A673 (cell line): ENCODE results near the gene C1orf167. TPM values are rescaled to one million over a fixed set of nuclear protein-coding genes. Genes with fewer than 3 reads are reported as not detected.

Source experiments
- BruUV-seq: library from RNA; stranded (reverse); fragments of 400-500 nt; replicated peaks from 2 replicates; lab custom pipeline; 2021; lab: Mats Ljungman, UMichigan
- CTCF ChIA-PET: fragments of 300-600 bp; sonication (Branson Sonifier 250); formaldehyde crosslinking; loops from one replicate; lab custom pipeline; 2022; ENCODE audit warnings: antibody characterized with exemption; lab: Charles Lee
- POLR2A ChIA-PET: fragments of 300-600 bp; sonication (Branson Sonifier 250); formaldehyde crosslinking; loops from one replicate; lab custom pipeline; 2022; ENCODE audit warnings: antibody characterized with exemption; ENCODE audit not compliant: low non-redundant PET; lab: Charles Lee
- DNase-seq: peaks from one replicate; pipeline ENCODE4 v3.0.0-alpha.2; 2015; ENCODE audit warnings: low spot score
- H3K27ac ChIP-seq: fragments of 200-600 bp; sonication (generic); 2 replicates; pipeline ENCODE4 v1.5.1; 2016; ENCODE audit warnings: mixed run types, low read depth, mild to moderate bottlenecking, mixed read lengths, antibody characterized with exemption, low read length; ENCODE audit not compliant: poor library complexity, severe bottlenecking
- H3K27me3 ChIP-seq: fragments of 200-600 bp; sonication (generic); replicated peaks from 2 replicates; pipeline ENCODE4 v1.6.1; 2017; ENCODE audit warnings: mixed run types, low read depth, mild to moderate bottlenecking, mixed read lengths, antibody characterized with exemption, low read length; ENCODE audit not compliant: insufficient read depth, poor library complexity
- H3K36me3 ChIP-seq: fragments of 200-600 bp; sonication (generic); 2 replicates; pipeline ENCODE4 v1.6.1; 2016; ENCODE audit warnings: mixed run types, mild to moderate bottlenecking, mixed read lengths, antibody characterized with exemption, low read length; ENCODE audit not compliant: insufficient read depth, poor library complexity, severe bottlenecking
- H3K4me1 ChIP-seq: fragments of 200-600 bp; sonication (generic); 2 replicates; pipeline ENCODE4 v1.6.1; 2017; ENCODE audit warnings: mixed run types, mild to moderate bottlenecking, mixed read lengths, antibody characterized with exemption, low read length; ENCODE audit not compliant: insufficient read depth, poor library complexity, severe bottlenecking
- H3K4me3 ChIP-seq: fragments of 200-600 bp; sonication (generic); 2 replicates; pipeline ENCODE4 v1.5.1; 2016; ENCODE audit warnings: low read depth, mixed run types, mild to moderate bottlenecking, mixed read lengths, low read length; ENCODE audit not compliant: poor library complexity, severe bottlenecking
- H3K9me3 ChIP-seq: fragments of 200-600 bp; sonication (generic); 2 replicates; pipeline ENCODE4 v1.6.1; 2016; ENCODE audit warnings: mixed run types, low read depth, mild to moderate bottlenecking, mixed read lengths, antibody characterized with exemption, low read length; ENCODE audit not compliant: poor library complexity, severe bottlenecking
- CTCF ChIP-seq: fragments of 300-800, 200-600 bp; sonication (generic); conservative IDR thresholded peaks from 2 replicates; pipeline ENCODE4 v1.5.1; 2017; ENCODE audit warnings: low read depth, mild to moderate bottlenecking, antibody characterized with exemption, low read length, moderate library complexity, mixed read lengths
- EZH2 ChIP-seq: fragments of 200-600 bp; sonication (generic); IDR thresholded peaks from 2 replicates; pipeline ENCODE4 v1.6.1; 2017; ENCODE audit warnings: borderline replicate concordance, low read depth, mild to moderate bottlenecking, mixed read lengths, antibody characterized with exemption, low read length; ENCODE audit not compliant: poor library complexity, severe bottlenecking
- intact Hi-C: fragments of 100-400 bp; cut with micrococcal nuclease; formaldehyde crosslinking; loops from one replicate; pipeline ENCODE4 v1.10.0; 2022; ENCODE audit not compliant: unreplicated experiment
- total RNA-seq: library from RNA; stranded (reverse); gene quantifications from 2 replicates; pipeline ENCODE4 v1.2.3, GENCODE V29; 2021

C1orf167 gene
- total RNA-seq, 1 experiment from 2014 or later: not detected

- TF ChIP-seq CTCF (no peak), EZH2 (no peak)
Observed at GRCh38 chr1:11786168-11786567, 24.2 kb downstream of the C1orf167 start.

GRCh38 chr1:11787251-11787803 is 25.3 kb downstream of the C1orf167 start:
- POLR2A ChIA-PET: no interaction called here
- Histone ChIP-seq H3K27me3 (no peaks in the 10 kb centered on the region), H3K4me3 (no peak overlapping the region), H3K9me3 (no peaks in the 10 kb centered on the region), H3K27ac (no peak overlapping the region), H3K36me3 (no peaks in the 10 kb centered on the region), H3K4me1 (no peaks in the 10 kb centered on the region)
- TF ChIP-seq EZH2 (no peak), CTCF (no peak)
- intact Hi-C loops: no loop called here
- CTCF ChIA-PET: no interaction called here
- DNase-seq: no peak
- no TSS peak for BruUV-seq

More at GRCh38 chr1:11786168-11786567, 24.2 kb downstream of the C1orf167 start:
- no peak overlapping the region for H3K27ac ChIP-seq
- no peak overlapping the region for H3K4me3 ChIP-seq
- no peaks in the 10 kb centered on the region for H3K4me1 ChIP-seq
- ChIA-PET POLR2A (no interaction called here), CTCF (no interaction called here)
- no peaks in the 10 kb centered on the region for H3K27me3 ChIP-seq
- no peaks in the 10 kb centered on the region for H3K9me3 ChIP-seq
- intact Hi-C loops: no loop called here
- TSS peak; percentile 26 for BruUV-seq
- no peaks in the 10 kb centered on the region for H3K36me3 ChIP-seq
- no peak for DNase-seq

- ChIA-PET CTCF (no interaction called here), POLR2A (no interaction called here)
- intact Hi-C loops: no loop called here
Observed at GRCh38 chr1:11787804-11788436, 25.9 kb downstream of the C1orf167 start.

More at GRCh38 chr1:11787804-11788436, 25.9 kb downstream of the C1orf167 start:
- Histone ChIP-seq H3K4me3 (no peak overlapping the region), H3K36me3 (no peaks in the 10 kb centered on the region), H3K9me3 (no peaks in the 10 kb centered on the region), H3K27me3 (no peaks in the 10 kb centered on the region), H3K27ac (no peak overlapping the region), H3K4me1 (no peaks in the 10 kb centered on the region)
- no peak for TF ChIP-seq EZH2
- no peak for TF ChIP-seq CTCF
- BruUV-seq: no TSS peak
- DNase-seq: no peak
